Middle frontal gyrus (tissue), 1 donor: Measurements from ENCODE around the gene SNED1.

Experiments
- DNase-seq: peaks from one replicate; pipeline ENCODE4 v3.0.0-alpha.2; 2015; ENCODE audit warnings: low spot score; ENCODE audit errors: extremely low spot score

The SNED1 gene

DNA sequence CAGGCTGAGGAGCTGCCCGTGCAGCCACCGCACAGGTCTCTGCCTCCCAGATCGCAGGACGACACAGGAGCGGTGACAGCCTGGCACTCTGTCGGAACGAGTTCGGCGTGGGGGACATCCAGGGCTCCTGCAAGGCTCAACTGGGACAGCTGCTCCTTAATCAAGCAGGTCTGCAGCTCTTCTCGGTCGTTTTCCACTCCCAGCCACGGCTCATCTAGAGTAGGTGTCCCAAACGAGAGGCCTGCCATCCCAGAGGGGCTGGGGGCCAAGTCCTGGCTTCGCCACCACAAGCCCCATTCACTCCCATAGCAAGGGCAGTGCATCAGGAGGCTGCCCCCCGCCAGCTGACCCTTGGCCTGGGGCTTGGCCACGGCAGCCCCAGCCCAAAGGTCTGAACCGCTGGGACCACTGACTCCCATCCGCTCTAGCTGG lies 128.4 kb downstream of the SNED1 start:
- DNase-seq = no peak

DNA sequence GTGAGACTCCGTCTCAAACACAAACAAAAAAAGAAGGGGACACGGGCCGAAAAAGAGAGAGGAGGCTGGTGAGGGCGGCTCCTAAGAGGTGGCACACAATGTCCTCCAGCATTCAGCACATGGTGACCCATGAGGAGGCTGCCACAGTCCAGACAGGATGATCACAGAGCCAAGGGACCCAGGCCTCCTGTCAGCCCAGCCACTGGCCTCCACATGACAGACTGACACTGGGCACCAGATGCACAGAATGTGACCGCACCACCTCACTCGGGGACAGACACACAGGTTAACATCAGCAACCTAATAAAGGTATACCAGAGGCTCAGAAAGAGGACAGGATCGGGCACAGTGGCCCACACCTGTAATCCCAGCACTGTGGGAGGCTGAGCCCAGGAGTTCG lies 129.8 kb downstream of the SNED1 start:
- DNase-seq = no peak

DNA sequence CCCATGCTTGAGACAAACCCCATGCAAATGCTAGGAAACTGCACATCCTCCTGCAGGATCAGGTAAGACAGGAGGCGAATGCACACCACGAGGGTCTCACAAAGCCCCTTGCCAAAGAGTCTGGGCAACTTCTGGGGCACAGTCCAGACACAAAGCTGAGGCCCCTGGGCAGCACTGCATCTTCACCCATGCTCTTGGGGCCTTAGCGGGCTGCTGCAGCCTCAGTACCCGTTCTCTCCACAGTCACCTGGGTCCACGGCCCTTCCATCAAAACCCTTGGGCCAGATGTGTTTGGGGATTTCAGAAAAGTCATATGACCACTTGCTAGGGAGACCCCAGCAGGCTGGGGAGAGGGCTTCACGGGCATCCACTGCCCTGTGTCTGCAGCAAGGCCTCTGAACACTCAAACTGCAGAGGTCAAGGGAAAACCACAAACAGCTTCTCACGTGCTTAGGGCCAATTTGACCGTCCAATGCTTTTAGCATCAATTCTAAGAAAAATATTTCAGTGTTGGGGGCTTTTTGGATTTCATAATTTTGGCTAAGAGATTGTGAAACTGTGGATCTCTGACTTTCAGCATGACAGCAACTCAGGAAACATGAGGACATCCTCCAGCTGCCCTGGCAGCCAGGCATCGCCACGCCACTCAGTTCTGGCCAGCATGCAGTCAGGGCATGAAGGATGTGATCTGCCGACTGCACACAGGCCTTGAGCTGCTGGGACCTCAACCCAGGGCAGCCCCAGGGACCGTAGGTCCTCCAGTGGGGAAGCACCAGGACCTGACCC lies 130.9 kb downstream of the SNED1 start:
- no peak for DNase-seq

DNA sequence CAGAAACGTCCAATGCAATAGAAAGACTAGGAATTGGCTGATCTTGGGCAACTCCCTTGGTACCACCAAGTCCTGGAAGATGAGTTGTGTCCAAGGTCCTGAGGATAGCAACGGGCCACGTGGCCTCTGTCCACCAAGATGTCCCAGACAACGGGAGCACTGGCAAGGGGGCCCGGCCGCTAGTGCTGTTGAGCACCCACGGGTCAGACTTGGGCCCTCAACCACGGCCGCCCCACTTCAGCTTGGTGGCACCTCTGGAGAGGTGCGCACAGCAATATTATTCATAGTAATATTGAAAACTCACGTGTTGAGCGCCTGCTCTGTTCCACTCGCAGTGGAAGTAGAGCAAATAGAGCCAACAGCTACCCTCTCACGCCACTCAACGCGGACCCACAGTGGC lies 131.9 kb downstream of the SNED1 start:
- no peak for DNase-seq

DNA sequence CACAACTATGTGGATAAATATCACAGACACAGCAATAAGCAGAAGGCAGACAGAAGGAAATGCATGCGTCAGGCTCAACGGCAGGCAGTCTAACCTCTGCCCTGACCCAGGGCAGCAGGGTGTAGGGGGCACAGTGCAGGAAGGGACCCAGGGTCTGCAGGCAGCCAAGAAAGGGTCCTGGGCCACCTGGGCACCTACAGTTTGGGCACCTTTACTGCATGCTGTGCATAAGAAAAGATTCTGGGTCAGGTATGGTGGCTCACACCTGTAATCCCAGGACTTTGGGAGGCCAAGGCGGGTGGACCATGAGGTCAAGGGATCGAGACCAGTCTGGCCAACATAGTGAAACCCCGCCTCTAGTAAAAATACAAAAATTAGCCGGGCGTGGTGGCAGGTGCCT lies 133.1 kb downstream of the SNED1 start:
- DNase-seq = no peak

DNA sequence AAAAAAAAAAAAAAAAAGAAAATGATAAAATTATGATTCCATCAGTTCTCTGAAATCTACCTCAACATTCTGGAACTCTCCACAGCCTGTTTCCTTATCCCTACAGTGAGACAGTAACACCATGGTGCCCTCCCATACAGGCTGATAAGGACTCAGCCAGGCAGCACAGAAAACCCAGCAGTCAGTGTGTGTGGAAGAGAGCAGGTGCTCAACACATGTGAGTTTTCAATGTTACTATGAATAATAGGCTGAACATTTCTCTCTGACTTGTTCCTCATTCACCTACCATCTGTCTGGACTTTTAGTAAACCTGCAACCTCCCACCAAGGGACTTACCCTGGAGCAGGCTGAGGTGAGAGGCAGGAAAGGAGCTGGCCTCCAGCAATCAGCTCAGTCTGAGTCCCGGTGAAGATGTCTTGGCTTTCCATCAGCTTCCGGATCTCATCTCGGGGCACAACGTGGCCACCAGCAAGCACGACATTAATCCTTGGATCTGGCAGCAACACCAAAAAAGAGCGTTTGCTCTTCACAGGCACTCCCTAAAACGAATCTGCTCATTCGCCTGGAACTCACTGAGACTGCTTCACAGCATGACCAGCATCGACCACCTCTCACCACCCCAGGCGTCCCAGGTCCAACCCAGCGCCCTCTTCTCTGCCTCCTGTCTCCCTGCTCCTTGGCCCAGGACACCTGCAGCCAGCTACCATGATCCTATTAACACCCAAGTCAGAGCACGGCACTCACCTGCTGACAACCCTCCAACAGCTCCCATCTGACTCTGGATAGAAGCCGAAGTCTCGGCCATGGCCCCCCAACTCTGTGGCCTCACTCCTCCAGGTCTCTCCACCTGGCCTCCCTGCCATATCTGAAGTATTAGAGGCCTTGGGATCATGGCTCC lies 134.4 kb downstream of the SNED1 start:
- no peak for DNase-seq

DNA sequence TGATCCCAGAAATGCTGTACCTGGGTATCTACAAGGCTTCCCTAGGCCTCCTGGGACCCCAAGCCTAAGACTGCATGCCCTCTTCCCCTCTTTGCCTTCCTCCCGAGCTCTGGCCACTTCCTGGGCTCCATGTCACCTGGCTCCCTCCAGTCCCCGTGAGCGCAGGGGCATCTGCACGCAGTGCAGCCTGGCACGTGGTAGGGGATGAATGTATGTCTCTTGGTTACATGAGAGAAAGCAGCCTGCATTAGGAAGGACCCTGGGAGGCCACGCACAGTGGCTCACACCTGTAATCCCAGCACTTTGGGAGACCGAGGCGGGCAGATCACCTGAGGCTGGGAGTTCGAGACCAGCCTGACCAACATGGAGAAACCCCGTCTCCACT lies 135.0 kb downstream of the SNED1 start:
- DNase-seq = no peak

DNA sequence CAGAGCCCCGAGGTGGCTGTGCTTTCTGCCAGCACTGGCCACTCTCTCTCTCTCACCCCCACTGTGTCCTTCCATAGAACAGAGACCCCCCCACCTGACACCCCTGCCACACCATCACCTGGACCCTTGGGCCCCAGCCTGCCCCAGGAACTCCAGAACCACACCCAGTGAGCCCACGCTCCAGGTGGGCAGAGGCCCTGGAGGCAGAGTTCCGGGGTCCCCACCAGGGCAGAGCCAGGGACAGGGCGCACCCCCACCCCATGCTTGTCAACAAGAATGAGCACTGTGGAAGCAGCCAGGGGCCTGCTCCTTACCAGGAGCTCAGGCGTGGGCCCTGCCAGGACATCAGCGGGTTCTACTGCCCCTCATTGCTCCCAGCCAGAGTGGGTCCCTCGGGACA lies 136.3 kb downstream of the SNED1 start:
- no peak for DNase-seq

DNA sequence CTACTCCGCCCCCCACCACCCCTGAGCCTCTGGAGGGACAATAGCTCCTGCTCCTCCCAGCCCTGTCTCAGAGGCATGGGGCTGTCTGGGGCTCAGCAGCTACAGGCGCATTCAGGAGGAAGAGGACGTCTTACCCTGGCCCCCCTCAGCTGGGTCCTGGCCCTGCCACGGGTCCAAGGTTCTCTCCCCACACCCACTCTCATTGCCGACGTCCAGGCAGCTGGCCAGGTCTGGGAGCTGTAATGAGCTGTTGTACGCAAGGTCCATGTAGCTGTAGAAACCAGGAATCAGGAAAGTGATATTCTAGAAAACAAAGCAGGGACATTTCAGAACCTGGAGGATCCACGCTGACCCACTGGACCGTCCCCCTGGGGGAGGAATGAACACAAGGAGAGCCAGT lies 137.3 kb downstream of the SNED1 start:
- no peak for DNase-seq

DNA sequence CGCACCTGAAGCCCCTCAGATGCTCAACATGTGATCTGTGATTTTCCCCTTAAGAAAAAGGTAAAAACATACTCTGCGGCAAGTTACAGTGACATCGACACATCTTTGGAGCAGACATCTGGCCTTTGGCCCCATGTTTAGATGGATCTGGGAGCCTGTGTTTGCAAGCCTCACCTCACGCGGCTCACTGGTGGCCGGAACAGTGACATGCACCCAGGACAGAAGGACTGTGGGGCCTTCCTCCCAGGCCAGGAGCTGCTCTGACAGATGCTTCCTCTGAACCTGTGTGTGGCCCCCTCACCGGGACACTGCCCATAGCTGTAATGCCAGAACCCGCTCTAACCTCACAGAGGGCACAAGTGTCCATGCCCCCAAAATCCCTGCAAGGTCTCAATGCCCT lies 137.8 kb downstream of the SNED1 start:
- no peak for DNase-seq

DNA sequence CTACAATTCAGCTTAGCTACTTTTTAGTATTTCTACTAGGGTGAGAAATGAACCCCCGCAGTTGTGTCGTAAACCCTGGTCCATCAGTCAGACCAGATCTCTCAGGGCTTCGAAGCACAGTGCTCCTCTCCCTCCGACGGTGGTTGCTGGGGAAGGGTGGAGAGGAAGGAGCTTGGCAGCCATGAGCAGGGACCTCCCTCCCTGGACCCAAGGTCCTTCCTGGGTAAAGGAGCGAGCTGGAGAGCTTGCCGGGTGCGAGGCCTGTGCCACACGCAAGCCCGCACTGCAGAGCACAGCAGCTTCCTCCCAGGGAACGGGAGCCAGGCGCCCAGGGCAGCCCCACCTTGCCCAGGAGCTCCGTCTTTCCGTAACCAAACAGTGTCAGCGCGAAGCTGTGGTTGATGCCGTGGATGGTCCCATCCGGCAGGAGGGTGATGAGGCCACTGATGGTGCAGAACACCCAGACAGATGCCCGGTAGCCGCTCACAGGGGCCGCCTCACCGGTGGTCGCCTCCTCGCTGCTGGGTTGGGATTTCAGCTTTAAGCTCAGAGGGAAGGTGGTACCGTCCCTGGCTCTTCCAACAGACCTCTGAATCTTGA lies 138.3 kb downstream of the SNED1 start:
- DNase-seq = no peak

DNA sequence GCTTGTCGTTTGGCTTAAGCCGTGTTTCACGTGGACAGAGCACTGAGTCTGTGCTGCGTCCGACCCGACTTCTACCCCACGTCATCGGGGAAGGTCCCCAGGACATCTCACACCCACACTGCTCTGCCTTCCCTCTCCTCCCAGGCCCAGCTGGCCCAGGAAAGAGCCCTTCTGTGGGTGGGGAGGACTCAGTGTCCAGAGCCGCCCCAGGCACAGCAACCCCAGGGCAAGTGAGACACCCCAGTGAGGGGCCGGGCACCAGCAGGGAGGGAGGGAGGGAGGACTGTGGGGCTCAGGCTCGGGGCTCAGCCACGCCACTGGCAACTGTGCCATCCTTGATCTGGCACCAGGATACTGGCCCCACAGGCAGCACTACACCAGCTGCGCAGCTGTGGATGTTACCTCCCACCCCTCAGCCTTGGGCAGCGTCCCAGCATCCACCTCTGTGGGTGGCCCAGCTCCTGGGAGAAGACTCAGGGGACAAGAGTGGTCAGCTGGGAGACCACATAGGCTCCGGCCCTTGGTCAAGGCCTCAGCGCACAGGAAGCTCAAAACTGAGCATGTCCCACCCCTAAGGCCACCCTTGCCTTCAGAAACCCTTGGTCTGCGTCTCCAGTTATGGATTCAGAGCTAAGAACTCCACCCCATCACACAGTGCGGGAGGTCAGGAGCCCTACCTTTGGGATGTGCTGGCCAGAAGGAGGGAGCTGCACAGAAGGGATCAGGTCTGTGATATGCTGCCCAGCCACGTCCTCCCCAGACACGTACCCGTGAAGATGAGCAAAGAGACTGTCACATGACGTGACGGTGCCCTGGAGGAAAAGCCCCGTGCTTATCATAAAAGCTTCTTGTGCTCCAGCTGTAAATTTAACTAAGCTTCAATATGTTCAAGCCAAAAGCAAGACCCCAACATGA lies 139.1 kb downstream of the SNED1 start:
- no peak for DNase-seq

DNA sequence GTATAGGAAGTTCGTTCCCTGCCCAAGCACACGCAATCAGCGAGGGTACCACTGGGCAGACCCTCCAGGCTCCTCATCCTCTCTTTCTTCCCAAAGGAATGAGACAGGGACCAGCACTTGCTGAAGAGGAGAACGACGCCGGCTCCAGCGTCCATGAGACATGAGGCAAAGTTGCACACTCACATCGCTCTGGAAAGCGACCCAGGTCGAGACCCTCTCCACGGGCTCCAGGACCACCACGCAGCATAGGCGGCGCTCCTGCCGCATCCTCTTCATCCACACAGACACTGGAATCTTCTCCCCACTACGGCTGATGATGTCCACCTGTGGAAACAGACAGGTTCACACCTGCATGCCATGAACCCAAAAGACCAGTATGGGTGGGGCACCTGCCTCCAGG lies 140.1 kb downstream of the SNED1 start:
- DNase-seq = no peak

DNA sequence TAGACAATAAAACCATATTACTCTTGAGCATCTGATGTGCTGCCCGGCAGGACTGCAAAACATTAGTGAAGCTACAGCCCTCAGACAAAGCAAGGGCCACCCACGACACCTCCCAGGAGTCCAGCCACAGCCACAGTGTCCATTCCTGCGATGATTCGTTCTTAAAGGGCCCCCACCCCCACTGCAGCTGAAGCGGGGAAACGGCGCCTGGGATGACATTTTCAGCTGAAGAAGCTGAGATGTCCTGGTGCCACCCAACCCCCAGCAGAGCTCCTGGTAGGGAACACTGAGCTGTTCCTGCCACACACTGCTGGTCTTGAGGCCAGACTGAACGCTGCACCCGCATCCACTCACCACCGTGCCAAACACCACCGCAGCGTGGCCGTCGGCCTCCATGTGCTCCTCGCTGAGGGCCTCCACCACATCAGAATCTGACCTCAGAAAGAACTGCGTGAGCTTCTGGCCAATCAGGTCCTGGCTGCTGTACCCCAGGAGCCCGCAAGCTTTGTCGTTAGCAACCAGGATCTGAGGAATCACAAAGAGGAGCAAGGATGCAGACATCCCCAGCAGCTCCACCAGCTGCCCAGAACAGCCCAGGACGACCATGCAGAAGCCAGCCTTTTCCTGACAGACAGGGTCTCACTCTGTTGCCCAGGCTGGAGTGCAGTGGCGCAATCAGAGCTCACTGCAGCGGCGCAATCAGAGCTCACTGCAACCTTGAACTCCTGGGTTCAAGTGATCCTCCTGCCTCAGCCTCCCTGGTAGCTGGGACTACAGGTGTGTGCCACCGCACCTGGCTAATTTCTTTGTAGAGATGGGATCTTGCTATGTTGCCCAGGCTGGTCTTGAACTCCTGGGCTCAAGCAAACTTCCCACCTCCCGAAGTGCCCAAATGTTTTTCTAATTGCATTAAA lies 141.4 kb downstream of the SNED1 start:
- DNase-seq = no peak

DNA sequence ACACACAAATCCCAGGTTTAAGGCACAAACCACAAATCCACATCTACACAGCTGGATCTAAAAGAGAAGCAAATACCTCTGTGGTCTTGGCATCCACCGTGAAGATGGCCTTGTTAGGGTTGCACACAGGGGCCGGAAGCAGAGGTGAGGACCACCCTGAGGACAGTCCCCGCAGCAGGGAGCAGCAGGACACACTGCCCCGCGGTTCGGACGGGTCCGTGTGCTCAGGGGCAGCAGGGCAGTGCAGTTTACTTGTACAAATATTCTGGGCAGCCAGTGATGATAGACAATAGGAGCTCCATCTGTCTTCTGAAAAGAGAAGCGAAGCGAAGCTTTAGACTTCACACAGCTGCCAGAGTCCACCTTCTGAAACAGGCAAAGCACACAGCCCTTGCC lies 142.0 kb downstream of the SNED1 start:
- DNase-seq = no peak

DNA sequence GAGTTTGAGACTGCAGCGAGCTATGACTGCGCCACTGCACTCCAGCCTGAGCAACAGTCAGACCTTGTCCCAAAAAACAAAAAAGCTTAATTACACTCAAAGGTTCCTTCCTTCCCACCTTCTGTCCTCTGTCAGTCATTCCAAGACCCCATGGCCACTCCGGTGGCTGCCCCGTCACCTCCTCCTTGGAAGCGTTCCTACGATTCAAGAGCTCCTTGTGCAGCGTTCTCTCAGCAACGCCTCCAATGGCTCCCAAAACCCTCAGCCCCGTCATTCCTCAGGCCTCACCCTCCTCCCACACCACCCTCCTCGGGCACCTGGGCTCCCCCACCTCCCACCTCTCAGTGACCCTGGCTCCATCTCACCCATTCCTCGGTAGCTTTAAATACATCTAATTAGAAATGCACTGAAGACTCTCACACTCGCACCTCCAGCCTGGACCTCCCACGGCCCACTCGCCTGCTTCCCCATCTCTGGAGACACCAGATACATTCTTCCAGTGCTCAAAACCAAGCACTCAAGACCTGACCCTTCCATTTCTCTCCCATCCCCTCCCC lies 142.9 kb downstream of the SNED1 start:
- DNase-seq = no peak

DNA sequence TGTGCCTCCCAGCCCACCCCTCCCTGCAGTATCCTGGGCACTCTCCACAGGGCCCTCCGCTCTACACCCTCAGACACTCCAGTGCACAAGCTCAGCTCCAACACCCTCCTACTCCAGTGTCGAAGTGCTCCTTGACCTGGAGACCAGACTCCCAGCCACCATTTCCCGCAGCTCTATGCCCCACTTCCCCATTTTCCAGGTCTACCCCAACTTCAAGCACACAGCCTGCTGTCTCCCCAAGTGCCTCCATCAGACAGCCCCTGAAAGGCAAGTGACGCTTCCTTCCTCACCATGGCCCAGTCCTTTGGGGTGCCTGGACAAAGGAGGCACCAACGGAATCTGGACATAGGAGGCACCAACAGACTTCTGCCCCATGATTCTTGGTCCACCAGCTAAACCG lies 143.6 kb downstream of the SNED1 start:
- no peak for DNase-seq

DNA sequence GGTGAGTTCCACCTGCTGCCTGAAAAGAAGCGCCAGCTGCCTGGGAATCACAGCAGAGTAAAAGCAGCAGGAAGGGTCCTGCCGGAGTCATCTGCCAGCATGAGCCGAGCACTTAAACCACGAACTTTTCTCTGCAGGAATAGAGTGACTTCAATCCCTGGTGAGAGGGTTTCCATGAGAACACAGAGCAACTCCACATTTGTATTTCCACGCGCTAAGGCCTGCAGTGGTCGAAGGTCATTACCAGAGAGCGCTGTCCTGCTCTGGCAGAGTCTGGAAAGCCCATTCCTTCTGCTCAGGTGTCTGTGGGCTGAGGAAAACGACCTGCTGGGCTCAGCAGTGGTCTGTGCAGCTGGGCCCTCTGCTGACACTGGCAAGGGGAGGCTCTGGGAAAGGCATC lies 144.2 kb downstream of the SNED1 start:
- DNase-seq = no peak
